NK-92 (cell line): ENCODE results near the gene FCMR.
A peak's percentile ranks its signal among the peaks of the same experiment; 100 is the strongest.
"Not testable (repeated sequence)": the region's sequence is repeated elsewhere in the genome, so short reads cannot be mapped to it uniquely, and the experiment has no call there.

Experiments used
- DNase-seq: peaks from one replicate; lab custom pipeline; 2025; ENCODE audit not compliant: unreplicated experiment; lab: John Stamatoyannopoulos, UW

The FCMR gene

DNA sequence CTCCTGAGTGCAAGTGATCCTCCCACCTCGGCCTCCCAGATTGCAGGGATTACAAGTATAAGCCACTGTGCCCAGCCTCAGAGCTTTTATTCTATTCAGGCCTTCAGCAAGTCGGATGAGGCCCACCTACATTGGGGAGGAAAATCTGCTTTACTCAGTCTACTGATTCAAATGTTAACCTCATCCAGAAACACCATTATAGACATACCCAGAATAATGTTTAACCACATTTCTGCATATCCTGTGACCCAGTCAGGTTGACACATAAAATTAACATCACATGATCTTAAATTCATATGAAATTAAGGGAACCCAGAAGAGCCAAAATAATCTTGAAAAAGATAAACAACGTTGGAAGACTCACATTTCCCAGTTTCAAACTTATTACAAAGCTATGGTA lies 41.4 kb downstream of the FCMR start:
- DNase-seq = no peak

DNA sequence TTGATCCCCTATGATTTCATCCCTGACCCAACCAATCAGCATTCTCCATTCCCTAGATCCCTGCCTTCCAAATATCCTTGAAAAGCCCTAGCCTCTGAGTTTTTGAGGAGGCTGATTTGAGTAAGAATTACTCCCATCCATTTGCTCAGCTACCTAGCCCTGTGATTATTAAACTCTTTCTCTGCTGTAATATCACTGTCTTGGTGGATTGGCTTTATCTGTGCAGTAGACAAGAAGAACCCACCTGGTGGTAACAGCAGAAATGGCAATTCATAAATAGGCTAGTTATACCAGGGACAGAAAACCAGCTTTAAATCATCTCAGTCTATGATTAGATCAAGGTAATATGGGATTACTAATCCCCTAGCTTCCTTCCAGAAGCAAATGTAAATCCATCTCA lies 43.3 kb downstream of the FCMR start:
- DNase-seq = no peak

DNA sequence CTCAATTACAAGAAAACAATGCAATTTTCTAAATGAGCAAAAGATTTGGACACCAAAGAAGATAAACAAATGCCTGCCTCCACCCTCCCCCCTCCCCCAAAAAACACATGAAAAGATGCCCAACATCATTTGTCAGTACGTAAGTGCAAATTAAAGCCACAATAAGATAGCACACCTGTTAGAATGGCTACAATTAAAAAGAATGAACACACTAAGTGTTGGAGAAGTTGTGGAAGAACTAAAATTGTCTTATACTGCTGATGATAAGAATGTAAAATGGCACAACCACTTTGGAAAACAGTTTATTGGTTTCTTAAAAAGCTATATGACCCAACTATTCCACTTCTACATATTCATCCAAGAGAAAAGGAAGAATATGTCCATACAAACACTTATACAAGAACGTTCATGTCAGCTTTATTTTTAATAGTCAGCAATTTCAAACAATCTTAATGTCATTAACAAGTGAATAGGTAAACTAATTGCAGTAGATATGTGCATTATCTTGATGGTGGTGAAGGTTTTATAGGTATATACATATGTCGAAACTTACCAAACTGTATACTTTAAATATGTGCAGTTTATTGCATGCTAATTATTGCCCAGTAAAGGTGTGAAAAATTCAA lies 45.9 kb downstream of the FCMR start:
- DNase-seq = no peak

DNA sequence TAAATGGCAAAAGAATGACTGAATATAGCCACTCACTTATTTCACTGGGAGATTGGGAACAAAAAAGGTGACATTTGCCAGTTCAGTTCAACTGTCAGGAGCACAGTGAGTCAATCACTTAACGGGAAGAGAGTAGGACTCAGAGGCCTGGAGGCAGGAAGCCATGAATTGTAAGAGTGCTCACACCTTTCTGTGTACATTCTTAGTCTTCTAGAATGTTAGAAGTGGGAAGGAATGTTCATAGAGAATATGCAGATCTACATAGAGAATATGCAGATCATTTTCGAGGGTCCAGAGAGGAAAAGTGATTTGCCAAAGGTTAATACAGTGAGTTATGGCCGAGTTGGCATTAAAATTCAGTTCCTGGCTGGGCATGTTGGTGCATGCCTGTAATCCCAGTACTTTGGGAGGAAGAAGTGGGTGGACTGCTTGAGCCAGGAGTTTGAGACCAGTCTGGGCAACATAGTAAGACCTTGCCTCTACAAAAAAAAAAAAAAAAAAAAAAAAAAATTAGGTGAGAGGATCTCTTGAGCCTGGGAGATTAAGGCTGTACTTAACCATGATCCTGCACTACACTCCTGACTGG lies 48.0 kb downstream of the FCMR start:
- DNase-seq = no peak

DNA sequence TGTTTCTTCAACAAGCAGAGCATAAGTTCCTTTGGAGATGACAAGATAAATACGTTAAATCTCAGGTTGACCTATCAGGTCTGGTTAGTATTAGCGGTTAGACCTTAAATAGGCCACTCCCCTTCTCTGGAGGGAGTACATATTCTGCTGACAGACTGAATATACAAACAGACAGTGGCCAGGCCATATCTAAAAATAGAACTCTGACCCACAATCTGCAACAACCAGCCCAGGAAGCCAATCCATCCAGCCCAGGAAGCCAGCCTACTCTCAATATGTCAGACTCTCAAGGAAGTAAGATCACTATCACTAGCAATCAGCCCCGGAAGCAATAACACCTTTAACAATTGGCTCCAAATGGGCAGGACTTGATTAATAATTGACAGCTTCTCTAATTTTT lies 49.6 kb downstream of the FCMR start:
- DNase-seq = no peak

DNA sequence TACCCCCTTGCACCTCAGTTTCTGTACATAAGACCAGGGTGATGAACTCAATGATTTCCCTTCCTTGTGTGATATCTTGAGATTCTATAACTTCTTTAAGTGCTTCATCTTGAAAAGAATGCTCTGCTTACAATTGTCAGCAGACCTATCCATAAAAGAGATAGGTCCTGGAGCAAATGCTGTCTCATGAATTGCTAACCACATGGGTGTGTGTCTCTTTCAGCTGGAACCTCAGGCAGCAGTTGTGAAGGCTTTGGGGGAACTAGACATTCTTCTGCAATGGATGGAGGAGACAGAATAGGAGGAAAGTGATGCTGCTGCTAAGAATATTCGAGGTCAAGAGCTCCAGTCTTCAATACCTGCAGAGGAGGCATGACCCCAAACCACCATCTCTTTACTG lies 53.5 kb downstream of the FCMR start:
- no peak for DNase-seq

DNA sequence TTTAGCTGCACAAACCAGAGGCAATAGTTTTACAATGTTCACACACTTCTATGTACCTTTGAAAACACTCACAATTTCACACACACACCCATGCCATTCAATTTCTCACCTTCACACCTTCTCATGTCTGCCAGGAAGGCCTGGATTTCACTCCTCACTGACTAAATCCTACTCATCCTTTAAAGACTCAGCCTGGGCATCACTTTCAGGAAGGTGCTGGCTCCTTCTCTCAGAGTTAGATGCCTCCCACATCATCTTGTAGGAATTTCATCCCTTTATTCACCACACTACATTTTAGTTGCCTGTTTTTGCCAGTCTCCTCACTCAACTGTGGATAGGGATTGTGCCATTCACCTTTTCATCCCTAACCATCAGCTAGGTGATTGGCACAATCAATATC lies 54.0 kb downstream of the FCMR start:
- no peak for DNase-seq

DNA sequence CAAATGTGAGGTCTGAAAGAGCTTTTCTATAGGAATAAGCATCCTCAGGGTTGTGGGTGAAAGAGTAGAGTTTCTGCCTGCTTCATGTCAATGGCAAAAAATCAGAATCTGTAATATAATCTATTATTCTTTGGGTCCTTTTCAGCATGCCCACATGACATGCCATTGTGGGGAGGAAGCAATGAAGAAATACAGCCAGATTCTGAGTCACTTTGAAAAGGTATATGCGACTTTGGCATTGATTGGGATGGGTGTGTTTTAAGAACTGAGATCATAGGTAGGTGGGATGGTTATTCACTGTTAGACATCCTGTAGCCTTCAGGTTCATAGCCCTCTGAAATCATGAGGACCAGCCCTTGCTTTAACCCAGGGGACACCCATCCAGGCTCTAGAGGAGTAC lies 54.5 kb downstream of the FCMR start:
- no peak for DNase-seq

DNA sequence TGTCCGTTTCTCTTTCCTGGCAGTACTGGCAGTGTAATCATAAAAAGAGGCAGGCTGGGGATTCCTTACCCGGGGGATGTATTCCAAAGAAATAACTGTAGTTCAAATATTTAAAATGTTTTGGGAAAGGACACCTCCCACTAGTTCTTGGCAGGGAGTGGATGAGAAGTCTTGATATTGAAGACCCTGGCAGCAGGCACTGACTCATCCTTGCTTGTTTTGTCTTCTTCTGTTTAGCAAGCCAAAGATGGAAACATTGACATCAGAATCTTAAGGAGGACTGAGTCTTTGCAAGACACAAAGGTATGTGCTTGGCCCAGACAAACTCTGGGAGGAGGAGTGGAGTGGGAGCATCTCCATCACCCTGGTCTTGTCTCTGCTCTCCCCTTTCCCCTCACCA lies 55.7 kb downstream of the FCMR start:
- DNase-seq = no peak

DNA sequence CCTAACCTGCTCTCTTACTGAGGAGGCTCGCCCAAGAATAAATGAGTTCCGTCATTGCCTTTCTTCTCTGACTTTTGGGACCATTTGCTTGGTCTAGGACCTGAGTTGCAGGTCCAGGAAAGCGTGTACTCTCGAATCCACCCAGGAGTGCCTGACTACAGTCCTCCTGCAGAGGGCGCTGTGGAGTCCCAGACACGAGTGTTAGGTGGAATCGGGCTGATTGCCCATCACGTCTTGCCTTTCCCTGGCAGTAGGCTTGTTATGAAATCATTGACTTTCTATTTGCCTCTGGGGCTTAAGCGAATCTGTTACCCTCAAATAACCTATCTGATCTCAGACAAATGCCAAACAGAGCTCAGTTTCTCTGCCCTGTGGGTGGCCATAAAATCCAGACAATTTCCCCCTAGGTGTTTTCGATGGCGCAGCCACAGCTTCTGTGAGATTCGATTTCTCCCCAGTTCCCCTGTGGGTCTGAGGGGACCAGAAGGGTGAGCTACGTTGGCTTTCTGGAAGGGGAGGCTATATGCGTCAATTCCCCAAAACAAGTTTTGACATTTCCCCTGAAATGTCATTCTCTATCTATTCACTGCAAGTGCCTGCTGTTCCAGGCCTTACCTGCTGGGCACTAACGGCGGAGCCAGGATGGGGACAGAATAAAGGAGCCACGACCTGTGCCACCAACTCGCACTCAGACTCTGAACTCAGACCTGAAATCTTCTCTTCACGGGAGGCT lies 56.6 kb downstream of the FCMR start, which contains the start of gene IL20:
IL20 (plus strand) TSS at position 685 of the 733 bp plus-strand sequence. CDS start 230 bp downstream, outside the sequence.
- peak; percentile 25 for DNase-seq

DNA sequence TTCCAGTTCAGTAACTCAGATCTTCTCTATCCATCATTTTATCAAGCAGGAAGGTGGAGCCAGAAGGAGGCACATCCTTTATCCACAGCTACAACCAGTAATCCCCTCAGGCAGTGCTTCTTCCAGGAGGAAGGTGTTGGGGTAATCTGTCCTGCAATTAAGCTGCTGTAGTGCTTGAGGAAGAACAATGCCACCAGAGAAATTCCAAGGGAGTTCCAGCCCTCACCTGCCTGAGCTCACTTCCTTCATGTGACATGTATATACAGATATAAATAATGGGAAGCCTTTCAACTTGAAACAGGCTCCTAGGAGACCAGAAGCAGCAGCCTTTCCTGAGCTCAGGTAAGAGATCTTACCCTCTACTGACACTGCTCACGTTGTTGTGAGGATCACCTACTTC lies 58.5 kb downstream of the FCMR start:
- no peak for DNase-seq

DNA sequence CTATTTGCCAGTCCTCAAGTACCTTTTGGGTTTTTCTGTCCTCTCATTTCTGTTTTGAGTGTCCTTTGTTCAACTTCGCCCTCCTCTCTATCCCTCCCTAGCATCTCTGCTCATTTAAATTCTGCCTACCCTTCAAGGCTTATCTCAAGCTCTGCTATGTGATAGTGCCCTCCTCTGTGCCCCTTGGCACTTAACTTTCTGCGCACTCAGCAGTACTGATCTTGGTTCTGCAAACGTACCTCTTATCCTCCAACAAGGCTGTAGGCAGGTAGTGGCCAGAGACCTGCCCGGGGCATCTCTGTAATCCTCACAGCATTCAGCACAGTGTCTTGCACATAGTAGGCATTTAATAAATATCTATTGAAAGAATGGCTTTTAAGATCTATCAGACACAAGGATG lies 61.6 kb downstream of the FCMR start:
- DNase-seq = no peak

DNA sequence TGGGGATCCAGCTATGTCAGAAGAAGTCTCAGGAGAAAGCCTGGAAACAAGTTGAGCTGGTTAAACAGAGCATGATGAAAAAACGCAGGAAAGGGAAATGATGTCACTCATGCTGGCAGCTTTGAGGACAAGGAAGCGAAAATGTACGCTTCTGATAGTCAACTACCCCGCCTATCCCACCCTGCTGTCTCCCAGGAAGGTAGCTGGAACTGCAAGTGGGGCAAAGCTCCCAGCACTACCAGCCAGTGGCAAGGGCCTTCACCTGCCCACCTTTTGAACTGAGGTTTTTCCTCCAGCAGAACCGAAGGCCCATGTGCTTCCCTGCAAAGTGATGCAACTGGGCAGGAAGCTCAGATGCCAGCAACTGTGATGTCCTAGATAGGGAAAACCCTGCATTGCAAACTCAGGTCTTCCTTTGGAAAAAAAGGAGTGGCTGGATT lies 62.6 kb downstream of the FCMR start:
- DNase-seq = no peak

DNA sequence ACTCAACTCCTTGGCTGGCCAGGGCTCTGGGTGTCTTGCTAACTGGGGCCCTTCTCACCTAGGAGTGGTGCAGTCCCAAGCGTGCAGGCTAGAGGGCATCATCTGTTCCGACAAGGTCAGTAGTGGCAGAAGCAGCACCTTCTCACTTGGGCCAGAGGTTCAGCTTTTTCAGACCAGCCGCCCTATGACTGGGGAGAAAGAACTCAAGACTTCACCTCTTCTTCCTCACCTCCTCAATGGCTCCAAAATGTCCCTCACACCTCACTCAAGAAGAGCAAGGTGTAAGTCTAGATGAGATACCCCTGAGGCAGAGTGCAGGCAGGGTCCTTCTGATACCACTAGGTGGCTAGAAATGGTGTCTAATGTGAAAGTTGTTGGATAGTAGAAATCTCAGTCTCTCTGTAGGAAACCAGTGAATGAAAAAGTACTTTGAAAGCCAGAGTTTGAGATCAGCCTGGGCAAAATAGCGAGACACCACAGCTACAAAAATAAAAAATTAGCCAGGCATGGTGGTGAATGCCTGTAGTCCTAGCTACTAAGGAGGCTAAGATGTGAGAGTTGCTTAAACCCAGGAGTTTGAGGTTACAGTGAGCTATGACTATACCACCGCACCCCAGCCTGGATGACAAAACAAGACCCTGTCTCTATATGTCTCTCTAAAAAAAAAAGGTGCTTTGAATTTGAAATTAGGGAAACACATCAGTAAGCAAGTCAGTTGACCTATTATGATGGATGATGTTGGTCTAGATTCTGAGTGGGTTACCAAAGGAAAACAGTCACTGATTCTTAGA lies 64.9 kb downstream of the FCMR start:
- DNase-seq = no peak

DNA sequence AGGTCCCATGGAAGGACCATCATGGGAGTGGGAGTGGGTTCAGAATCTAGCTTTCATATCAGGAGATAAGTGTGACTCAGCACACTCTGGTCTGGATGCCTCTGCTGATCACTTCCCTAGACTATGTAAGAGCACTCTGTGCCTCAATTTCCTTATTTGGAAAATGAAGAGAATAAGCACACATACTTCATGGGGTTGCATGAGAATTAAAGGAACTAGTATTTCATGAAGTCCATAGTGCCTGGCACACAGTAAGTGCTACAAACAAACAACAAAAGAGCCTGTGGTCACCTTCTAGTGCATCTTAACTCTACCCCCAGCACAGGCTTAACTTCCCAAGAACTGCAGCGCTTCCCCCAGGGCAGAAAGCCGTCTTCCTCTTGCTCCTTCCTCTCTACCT lies 65.9 kb downstream of the FCMR start:
- no peak for DNase-seq

DNA sequence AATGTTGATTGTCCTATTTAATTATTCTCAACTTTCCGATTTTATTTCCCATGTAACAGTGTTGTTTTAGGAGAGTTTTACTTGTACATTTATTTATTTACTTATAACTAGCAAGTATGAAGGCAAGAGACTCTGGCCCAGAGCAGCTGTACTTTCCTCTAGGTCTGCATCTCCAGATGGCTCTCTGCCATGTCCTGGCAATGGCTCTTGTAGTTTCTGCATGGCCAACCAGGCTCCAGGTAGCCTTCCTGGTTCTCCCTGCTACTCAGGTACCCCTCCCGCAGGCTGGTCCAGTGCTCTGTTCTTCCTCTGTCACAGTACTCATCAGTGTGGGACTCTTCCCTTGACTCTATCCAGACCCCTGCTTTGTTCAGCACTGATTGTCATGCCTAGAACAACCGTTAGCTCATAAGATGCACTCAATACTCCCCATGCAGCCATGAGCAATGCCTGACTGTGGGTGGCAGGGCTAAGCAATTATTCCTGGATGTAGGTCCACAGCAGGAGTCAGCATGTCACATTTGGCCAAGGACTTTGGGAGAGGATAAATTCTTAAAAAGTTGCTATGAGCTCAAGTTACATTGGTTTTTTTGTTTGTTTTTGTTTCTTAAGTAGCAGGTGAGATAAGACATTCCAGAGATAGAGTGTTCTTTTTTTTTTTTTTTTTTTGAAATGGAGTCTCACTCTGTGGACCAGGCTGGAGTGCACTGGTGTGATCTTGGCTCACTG lies 67.2 kb downstream of the FCMR start:
- DNase-seq = no peak

DNA sequence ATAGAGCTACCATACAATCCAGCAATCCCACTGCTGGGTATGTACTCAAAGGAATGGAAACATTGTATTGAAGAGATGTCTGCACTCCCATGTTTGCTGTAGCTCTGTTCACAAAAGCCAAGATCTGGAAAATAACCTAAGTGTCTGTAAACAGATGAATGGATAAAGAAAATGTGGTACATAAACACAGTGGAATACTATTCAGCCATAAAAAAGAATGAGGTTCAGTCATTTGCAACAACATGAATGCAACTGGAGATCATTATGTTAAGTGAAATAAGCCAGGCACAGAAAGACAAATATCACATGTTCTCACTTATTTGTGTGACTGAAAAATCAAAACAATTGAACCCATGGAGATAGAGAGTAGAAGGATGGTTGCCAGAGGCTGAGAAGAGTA lies 68.0 kb downstream of the FCMR start:
- not testable (repeated sequence) for DNase-seq
